ENCODE results near the gene MARCHF11.

- no peak for TF ChIP-seq CTCF (IDR thresholded peaks at IDR 0.05)
- no peak for TF ChIP-seq EZH2phosphoT487 (IDR thresholded peaks at IDR 0.05)
- TF ChIP-seq EZH2 (IDR thresholded peaks at IDR 0.05), result no peak
Measured at GRCh38 chr5:16156152-16156551, 23.4 kb downstream of the MARCHF11 start.

All from neural progenitor cell (in vitro differentiated cells).